IMR-90 (cell line): ENCODE results near the gene MAML2. TPM values are rescaled to one million over a fixed set of nuclear protein-coding genes. Genes with fewer than 3 reads are reported as not detected.

Experiments used
- ATAC-seq: fragments of 200-7000 bp; cut with Tn5 transposase; 2 replicates; pipeline ENCODE4 v1.9.1; 2020; ENCODE audit warnings: low read depth, mild to moderate bottlenecking, moderate library complexity
- BruUV-seq: library from RNA; stranded (reverse); fragments of 400-500 nt; replicated peaks from 2 replicates; lab custom pipeline; 2021; lab: Mats Ljungman, UMichigan
- CTCF ChIA-PET: fragments of 300-600 bp; formaldehyde crosslinking; extraction: SDS; loops from one replicate; lab custom pipeline; 2021; ENCODE audit warnings: antibody characterized with exemption; lab: Yijun Ruan, JAX
- POLR2A ChIA-PET: fragments of 300-600 bp; sonication (Branson Sonifier 250); formaldehyde crosslinking; loops from one replicate; lab custom pipeline; 2022; ENCODE audit warnings: antibody characterized with exemption; ENCODE audit not compliant: unreplicated experiment; lab: Charles Lee
- DNase-seq: peaks from one replicate; pipeline ENCODE4 v3.0.0; 2013
- H2AFZ ChIP-seq: replicated peaks from 2 replicates; pipeline ENCODE3; 2013; ENCODE audit warnings: low read length, mild to moderate bottlenecking; ENCODE audit not compliant: poor library complexity
- H2AK5ac ChIP-seq: 2 replicates; pipeline ENCODE4 v1.6.1; 2013; ENCODE audit warnings: low read depth, low read length, inconsistent platforms
- H2AK9ac ChIP-seq: replicated peaks from 2 replicates; pipeline ENCODE3; 2013; ENCODE audit warnings: mild to moderate bottlenecking, low read depth, low read length, moderate library complexity; ENCODE audit not compliant: poor library complexity
- H2BK120ac ChIP-seq: 2 replicates; pipeline ENCODE4 v1.6.1; 2013; ENCODE audit warnings: low read depth, low read length, inconsistent platforms
- H2BK15ac ChIP-seq: 3 replicates; pipeline ENCODE4 v1.6.1; 2013; ENCODE audit warnings: low read depth, low read length, inconsistent platforms
- H2BK20ac ChIP-seq: 2 replicates; pipeline ENCODE4 v1.6.1; 2013; ENCODE audit warnings: low read depth, mild to moderate bottlenecking, inconsistent platforms, low read length, moderate library complexity
- H2BK5ac ChIP-seq: 2 replicates; pipeline ENCODE4 v1.6.1; 2013; ENCODE audit warnings: mild to moderate bottlenecking, low read depth, low read length, inconsistent platforms; ENCODE audit not compliant: poor library complexity, severe bottlenecking
- H3K14ac ChIP-seq: replicated peaks from 2 replicates; pipeline ENCODE4 v1.6.1; 2013; ENCODE audit warnings: low read depth, low read length, inconsistent platforms
- H3K18ac ChIP-seq: 2 replicates; pipeline ENCODE4 v1.6.1; 2013; ENCODE audit warnings: low read depth, low read length, control low read depth
- H3K23ac ChIP-seq: 2 replicates; pipeline ENCODE4 v1.6.1; 2013; ENCODE audit warnings: low read depth, low read length, inconsistent platforms
- H3K27ac ChIP-seq: 2 replicates; pipeline ENCODE4 v1.5.1; 2013; ENCODE audit warnings: mild to moderate bottlenecking, control low read depth, low read length; ENCODE audit not compliant: insufficient read depth
- H3K27me3 ChIP-seq: 2 replicates; pipeline ENCODE4 v1.6.1; 2013; ENCODE audit warnings: low read length; ENCODE audit not compliant: control insufficient read depth, insufficient read depth
- H3K36me3 ChIP-seq: 2 replicates; pipeline ENCODE4 v1.6.1; 2013; ENCODE audit warnings: low read length, mixed read lengths; ENCODE audit not compliant: control insufficient read depth, insufficient read depth
- H3K4ac ChIP-seq: 2 replicates; pipeline ENCODE4 v1.6.1; 2013; ENCODE audit warnings: low read depth, low read length, inconsistent platforms
- H3K4me1 ChIP-seq: 2 replicates; pipeline ENCODE4 v1.6.1; 2013; ENCODE audit warnings: low read length, mixed read lengths; ENCODE audit not compliant: control insufficient read depth, insufficient read depth
- H3K4me2 ChIP-seq: 2 replicates; pipeline ENCODE4 v1.6.1; 2013; ENCODE audit warnings: low read depth, mild to moderate bottlenecking, control low read depth, low read length, moderate library complexity
- H3K4me3 ChIP-seq: 2 replicates; pipeline ENCODE4 v1.5.1; 2013; ENCODE audit warnings: low read depth, mild to moderate bottlenecking, control low read depth, low read length, moderate library complexity; ENCODE audit not compliant: insufficient read depth
- H3K56ac ChIP-seq: 2 replicates; pipeline ENCODE4 v1.6.1; 2013; ENCODE audit warnings: low read length, inconsistent platforms; ENCODE audit not compliant: insufficient read depth; ENCODE audit errors: extremely low read depth
- H3K79me1 ChIP-seq, 2 experiments: 2 replicates each; pipeline ENCODE4 v1.6.1; 2013; ENCODE audit warnings: low read length in 2 of 2, inconsistent platforms in 1 of 2, low read depth in 1 of 2
- H3K9ac ChIP-seq: 2 replicates; pipeline ENCODE4 v1.6.1; 2013; ENCODE audit warnings: low read depth, low read length, control low read depth
- H3K9me1 ChIP-seq: 2 replicates; pipeline ENCODE4 v1.6.1; 2013; ENCODE audit warnings: low read length, inconsistent platforms; ENCODE audit not compliant: insufficient read depth
- H3K9me3 ChIP-seq: 2 replicates; pipeline ENCODE4 v1.6.1; 2013; ENCODE audit warnings: low read length; ENCODE audit not compliant: control insufficient read depth, insufficient read depth
- H4K20me1 ChIP-seq: 2 replicates; pipeline ENCODE4 v1.6.1; 2013; ENCODE audit warnings: low read length, inconsistent platforms; ENCODE audit not compliant: insufficient read depth
- H4K5ac ChIP-seq: 2 replicates; pipeline ENCODE4 v1.6.1; 2013; ENCODE audit warnings: mild to moderate bottlenecking, low read depth, low read length, control low read depth
- H4K8ac ChIP-seq, 2 experiments: 2 replicates each; pipeline ENCODE4 v1.6.1; 2013; ENCODE audit warnings: low read depth in 2 of 2, low read length in 2 of 2, control low read depth in 1 of 2, inconsistent platforms in 1 of 2
- H4K91ac ChIP-seq: 2 replicates; pipeline ENCODE4 v1.6.1; 2013; ENCODE audit warnings: low read depth, low read length, inconsistent platforms; ENCODE audit not compliant: insufficient read depth
- BHLHE40 ChIP-seq: fragments of 150-350 bp; IDR thresholded peaks from 2 replicates; pipeline ENCODE4 v1.6.1; 2016; ENCODE audit warnings: mild to moderate bottlenecking, low read depth, low read length
- CEBPB ChIP-seq: IDR thresholded peaks from 2 replicates; pipeline ENCODE4 v1.6.1; 2012; ENCODE audit warnings: low read depth, low read length, improper control_type of control experiment
- FOS ChIP-seq: fragments of 150-350 bp; IDR thresholded peaks from 2 replicates; pipeline ENCODE4 v1.6.1; 2016; ENCODE audit warnings: low read depth, low read length
- USF2 ChIP-seq: fragments of 150-350 bp; IDR thresholded peaks from 2 replicates; pipeline ENCODE4 v1.6.1; 2017; ENCODE audit warnings: mild to moderate bottlenecking, antibody characterized with exemption, low read length, low read depth
- WGBS, 2 experiments: methylation state at CpG; one replicate each; pipeline versions ENCODE4 v1.1.5 to v1.1.7; 2013; ENCODE audit warnings: missing lambda C conversion rate in 2 of 2; ENCODE audit not compliant: insufficient read length in 1 of 2; ENCODE audit errors: extremely low coverage in 2 of 2; 5-methylcytosine and 5-hydroxymethylcytosine counted together
- dilution Hi-C: fragments of 300-500 bp; cut with HindIII; formaldehyde crosslinking; loops from one replicate; pipeline ENCODE4 v1.14.3; 2018; ENCODE audit warnings: low sequenced_read_pairs; ENCODE audit not compliant: unreplicated experiment
- in situ Hi-C: fragments of 300-500 bp; cut with MboI; formaldehyde crosslinking; loops from 3 replicates; pipeline ENCODE4 v1.14.3; 2019; ENCODE audit warnings: low sequenced_read_pairs, inconsistent platforms, mixed read lengths
- intact Hi-C: fragments of 100-400 bp; cut with micrococcal nuclease; formaldehyde crosslinking; loops from 2 replicates; pipeline ENCODE4 v1.10.0; 2022
- polyA plus RNA-seq, 3 experiments: library from polyadenylated mRNA; depleted of rRNA; stranded (reverse); fragments of >200 nt; gene quantifications; 2 replicates each; pipeline ENCODE4 v1.2.3, GENCODE V29; 2012; ENCODE audit warnings: low replicate concordance in 1 of 3
- total RNA-seq: library from RNA; depleted of rRNA; stranded (reverse); fragments of >200 nt; gene quantifications from 2 replicates; pipeline ENCODE4 v1.2.3, GENCODE V29; 2012

MAML2 gene
- total and polyA plus RNA-seq, 2 of the 4 experiments (the other 2 are of a cell fraction): 15.0 to 19.5 TPM

GRCh38 chr11:96188243-96189006, 154.6 kb downstream of the MAML2 start:
- ChIA-PET POLR2A (interaction anchor here (0.6 to 0.8 kb wide), 3 partner anchors 12 to 50 kb away, joined by 3 to 9 read pairs (median 3); no protein-coding TSS in a partner anchor), CTCF (interaction anchor here (0.6 to 1.4 kb wide), 5 partner anchors 29 to 154 kb away, joined by 3 to 4 read pairs (median 3); partner anchors contain the start of gene MAML2)
- Histone ChIP-seq H3K18ac (peak overlapping the region; percentile 96), H4K20me1 (no peaks in the 10 kb centered on the region), H4K8ac (peak overlapping the region; percentile 12 to 88; a peak in 3 of 4 replicates), H3K4ac (peak overlapping the region; percentile 80; the same call in 1 of the 2 replicates), H3K14ac (peak overlapping the region; percentile 95), H2BK5ac (peak overlapping the region; percentile 99), H4K5ac (peak overlapping the region; percentile 56; the same call in 1 of the 2 replicates), H4K91ac (peak overlapping the region; percentile 89), H3K9me3 (no peaks in the 10 kb centered on the region), H2BK15ac (peak overlapping the region; percentile 52; the same call in 2 of the 3 replicates), H2AK5ac (peak overlapping the region; percentile 72; the same call in 1 of the 2 replicates), H3K56ac (peak overlapping the region; percentile 74), H3K9me1 (0 out of 2 replicates have a peak, but pooled peaks cover 5% of the 10 kb centered on the region), H3K79me1 (peaks cover 16 to 50% of the 10 kb centered on the region in 2 experiments), H2BK120ac (peak overlapping the region; percentile 88), H3K36me3 (no peaks in the 10 kb centered on the region), H3K23ac (peak overlapping the region; percentile 10; the same call in 1 of the 2 replicates), H3K9ac (peak overlapping the region; percentile 55; the same call in 1 of the 2 replicates), H3K27me3 (no peaks in the 10 kb centered on the region), H3K4me2 (peak overlapping the region; percentile 73; the same call in 1 of the 2 replicates), H2AK9ac (no peak overlapping the region), H2BK20ac (peak overlapping the region; percentile 77; the same call in 1 of the 2 replicates), H2AFZ (no peak overlapping the region), H3K4me3 (no peak overlapping the region), H3K27ac (peak overlapping the region; percentile 64), H3K4me1 (peaks cover 13% of the 10 kb centered on the region)
- DNase-seq (peak; percentile 76), ATAC-seq (peak; percentile 76)
- WGBS, 2 experiments: no CpG with 5 or more reads among the region's 2 CpGs
- dilution Hi-C loops (no loop called here), in situ Hi-C loops (no loop called here), intact Hi-C loops (no loop called here)
- no TSS peak for BruUV-seq
- TF ChIP-seq CEBPB (peak; percentile 93), FOS (peak; percentile 40; the same call in 1 of the 2 replicates), USF2 (no peak), BHLHE40 (peak; percentile 16; the same call in 1 of the 2 replicates)
